GM12865 (cell line): ENCODE data around the gene SMTNL1.

Experiments used
- DNase-seq: peaks from one replicate; pipeline ENCODE4 v3.0.0; 2010; ENCODE audit warnings: low read depth
- H3K4me3 ChIP-seq: 2 replicates; pipeline ENCODE4 v1.5.1; 2011; ENCODE audit warnings: mild to moderate bottlenecking, low read depth, low read length, control low read depth
- CTCF ChIP-seq: IDR thresholded peaks from 2 replicates; pipeline ENCODE4 v1.5.1; 2011; ENCODE audit warnings: low read length, control low read depth, low read depth, inconsistent platforms; ENCODE audit not compliant: insufficient read depth; ENCODE audit errors: missing control alignments

SMTNL1 gene

GRCh38 chr11:57596266-57596885, 59.0 kb downstream of the SMTNL1 start:
- no peak for DNase-seq
- TF ChIP-seq CTCF, result no peak
- no peak overlapping the region for H3K4me3 ChIP-seq

- TF ChIP-seq CTCF, result no peak
- no peak for DNase-seq
- H3K4me3 ChIP-seq, result no peak within 1 kb of the TSS
Observed at GRCh38 chr11:57597461-57597915, 60.1 kb downstream of the SMTNL1 start, which contains the start of gene SERPING1. Gene SERPING1 (plus strand): TSS chr11:57597685. CDS start chr11:57598271, 586 bp downstream.

GRCh38 chr11:57597916-57598830, 60.8 kb downstream of the SMTNL1 start:
- DNase-seq, result no peak
- no peak for TF ChIP-seq CTCF
- no peak overlapping the region for H3K4me3 ChIP-seq

GRCh38 chr11:57598831-57599155, 61.4 kb downstream of the SMTNL1 start:
- no peak for DNase-seq
- no peak overlapping the region for H3K4me3 ChIP-seq
- no peak for TF ChIP-seq CTCF

GRCh38 chr11:57599381-57599780, 62.0 kb downstream of the SMTNL1 start:
- no peak for TF ChIP-seq CTCF
- DNase-seq, result no peak
- no peak overlapping the region for H3K4me3 ChIP-seq
